GM15510 (cell line): ENCODE data around the gene STPG1.

Experiments used
- POLR2A ChIP-seq: IDR thresholded peaks from 3 replicates; pipeline ENCODE4 v1.6.1; 2011; ENCODE audit warnings: borderline replicate concordance; ENCODE audit not compliant: insufficient read length; ENCODE audit errors: extremely low read depth

The STPG1 gene

GRCh38 chr1:24414775-24415333, 1.3 kb upstream of the STPG1 start:
- TF ChIP-seq POLR2A: no peak

- no peak for TF ChIP-seq POLR2A
These were observed 1.2 kb downstream of the STPG1 start for GRCh38 chr1:24412408-24412807.

- TF ChIP-seq POLR2A: no peak
These were observed 1.6 kb downstream of the STPG1 start for GRCh38 chr1:24411963-24412362.

GRCh38 chr1:24410750-24411149, 2.8 kb downstream of the STPG1 start:
- TF ChIP-seq POLR2A: no peak

GRCh38 chr1:24409535-24409934, 4.0 kb downstream of the STPG1 start:
- TF ChIP-seq POLR2A: no peak

GRCh38 chr1:24406788-24407187, 6.8 kb downstream of the STPG1 start:
- no peak for TF ChIP-seq POLR2A

GRCh38 chr1:24403806-24404205, 9.8 kb downstream of the STPG1 start:
- TF ChIP-seq POLR2A: no peak

GRCh38 chr1:24400065-24400464, 13.5 kb downstream of the STPG1 start:
- TF ChIP-seq POLR2A: no peak

- no peak for TF ChIP-seq POLR2A
These were observed 19.7 kb downstream of the STPG1 start for GRCh38 chr1:24393892-24394291.

- no peak for TF ChIP-seq POLR2A
These were observed 20.5 kb downstream of the STPG1 start for GRCh38 chr1:24392982-24393650.

- no peak for TF ChIP-seq POLR2A
These were observed 21.0 kb downstream of the STPG1 start for GRCh38 chr1:24392604-24392946.

GRCh38 chr1:24391882-24392603, 21.5 kb downstream of the STPG1 start:
- TF ChIP-seq POLR2A: peak; percentile 32

GRCh38 chr1:24390924-24391782, 22.4 kb downstream of the STPG1 start:
- no peak for TF ChIP-seq POLR2A

GRCh38 chr1:24389231-24389678, 24.3 kb downstream of the STPG1 start:
- no peak for TF ChIP-seq POLR2A

- TF ChIP-seq POLR2A: no peak
These were observed 25.2 kb downstream of the STPG1 start for GRCh38 chr1:24388331-24388885.
